IPS-15b (cell line): ENCODE measurements around the gene MXD4.

Source experiments
- H3K27me3 ChIP-seq: one replicate; pipeline ENCODE4 v1.6.1; 2013; ENCODE audit warnings: low read length; ENCODE audit not compliant: control insufficient read depth, insufficient read depth
- H3K36me3 ChIP-seq: one replicate; pipeline ENCODE4 v1.6.1; 2013; ENCODE audit warnings: low read length; ENCODE audit not compliant: control insufficient read depth, insufficient read depth
- H3K4me1 ChIP-seq: one replicate; pipeline ENCODE4 v1.6.1; 2013; ENCODE audit warnings: mild to moderate bottlenecking, low read length; ENCODE audit not compliant: control insufficient read depth, insufficient read depth
- H3K4me3 ChIP-seq: one replicate; pipeline ENCODE4 v1.5.1; 2013; ENCODE audit warnings: low read depth, low read length
- H3K9ac ChIP-seq: one replicate; pipeline ENCODE4 v1.6.1; 2013; ENCODE audit warnings: low read depth, mild to moderate bottlenecking, low read length
- H3K9me3 ChIP-seq: one replicate; pipeline ENCODE4 v1.6.1; 2013; ENCODE audit warnings: mild to moderate bottlenecking, low read length; ENCODE audit not compliant: control insufficient read depth, insufficient read depth

MXD4 gene

DNA sequence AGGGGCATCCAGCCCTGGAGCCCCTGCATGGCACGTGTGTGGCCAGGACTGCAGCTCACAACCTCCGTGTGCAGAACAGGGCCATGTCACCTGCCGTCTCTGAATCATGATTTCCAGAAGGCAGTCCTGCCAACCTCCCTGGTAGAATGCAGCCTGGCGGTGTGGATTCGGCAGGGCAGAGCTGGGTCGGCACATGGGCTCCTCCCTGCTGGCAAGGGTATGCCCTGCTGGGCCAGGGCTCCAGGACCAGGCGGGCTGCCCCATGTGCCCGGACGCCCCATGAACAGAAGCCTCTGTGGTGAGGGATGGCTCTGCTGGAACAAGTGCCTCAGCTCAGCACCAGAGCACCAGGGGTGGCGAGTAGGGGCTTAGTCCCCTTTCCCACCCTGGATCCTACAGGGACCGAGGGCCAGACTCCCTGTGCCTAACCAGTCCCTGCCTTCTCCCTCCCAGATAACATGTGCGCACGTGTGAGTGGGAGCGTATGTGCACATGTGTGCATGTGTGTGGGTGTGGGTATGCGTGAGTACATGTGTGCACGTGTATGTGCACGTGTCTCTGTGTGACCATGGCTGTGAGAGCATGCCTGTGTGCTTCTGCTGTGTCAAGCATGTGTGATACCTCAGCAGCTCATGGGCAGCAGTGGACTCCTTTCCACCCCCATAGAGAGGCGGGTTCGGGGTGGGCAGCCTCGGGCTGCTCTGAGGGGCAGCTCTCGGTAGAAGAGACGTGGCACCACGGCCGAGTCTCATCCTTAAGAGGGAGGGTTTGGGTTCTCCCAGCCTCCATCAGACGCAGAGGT lies 10.3 kb upstream of the MXD4 start:
- H3K4me3 ChIP-seq, result no peak overlapping the region
- H3K9me3 ChIP-seq, result no peaks in the 10 kb centered on the region
- no peak overlapping the region for H3K9ac ChIP-seq
- no peaks in the 10 kb centered on the region for H3K36me3 ChIP-seq
- no peaks in the 10 kb centered on the region for H3K27me3 ChIP-seq
- H3K4me1 ChIP-seq, result no peaks in the 10 kb centered on the region

DNA sequence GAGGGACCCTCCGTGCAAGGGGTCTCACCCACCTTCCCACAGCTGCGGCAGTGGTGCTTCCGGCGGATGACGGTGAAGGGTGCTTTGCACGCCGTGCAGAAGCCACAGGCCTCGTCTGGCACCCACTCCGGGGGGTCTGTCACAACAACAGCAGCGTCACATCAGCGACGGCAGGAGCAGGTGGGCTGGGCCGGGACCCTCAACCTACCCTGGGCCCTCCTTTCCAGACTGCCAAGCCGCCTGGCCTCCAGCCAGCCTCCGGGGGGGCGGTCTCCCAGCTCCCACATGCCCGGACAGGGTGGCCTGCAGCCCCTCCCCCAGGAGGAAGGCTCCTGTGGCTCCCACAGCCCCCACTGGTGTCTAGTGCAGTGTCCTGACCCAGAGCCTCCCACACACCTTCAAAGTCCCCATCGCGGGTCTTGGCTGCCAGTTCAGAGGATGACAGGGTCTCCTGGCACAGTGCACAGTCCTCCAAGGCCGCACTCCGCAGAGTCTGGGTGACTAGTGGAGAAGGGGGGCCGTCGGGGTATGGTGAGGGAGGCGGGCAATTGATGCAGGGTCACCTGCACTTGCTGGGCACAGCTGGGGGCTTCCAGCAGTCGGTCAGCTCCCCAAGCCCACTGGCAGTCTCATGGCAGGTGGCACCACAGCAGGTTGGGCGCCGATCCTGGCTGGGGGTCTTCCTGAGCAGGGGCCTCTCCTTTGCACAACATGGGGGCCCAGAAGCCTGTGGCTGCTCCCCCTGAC lies 9.5 kb upstream of the MXD4 start:
- Histone ChIP-seq H3K9ac (no peak overlapping the region), H3K4me1 (no peaks in the 10 kb centered on the region), H3K36me3 (no peaks in the 10 kb centered on the region), H3K4me3 (no peak overlapping the region), H3K9me3 (no peaks in the 10 kb centered on the region), H3K27me3 (no peaks in the 10 kb centered on the region)

- H3K9ac ChIP-seq, result no peak overlapping the region
- H3K4me3 ChIP-seq, result no peak overlapping the region
- H3K27me3 ChIP-seq, result no peaks in the 10 kb centered on the region
- H3K4me1 ChIP-seq, result no peaks in the 10 kb centered on the region
- no peaks in the 10 kb centered on the region for H3K9me3 ChIP-seq
- H3K36me3 ChIP-seq, result no peaks in the 10 kb centered on the region
Observed at GRCh38 chr4:2270341-2271165, 8.6 kb upstream of the MXD4 start.

DNA sequence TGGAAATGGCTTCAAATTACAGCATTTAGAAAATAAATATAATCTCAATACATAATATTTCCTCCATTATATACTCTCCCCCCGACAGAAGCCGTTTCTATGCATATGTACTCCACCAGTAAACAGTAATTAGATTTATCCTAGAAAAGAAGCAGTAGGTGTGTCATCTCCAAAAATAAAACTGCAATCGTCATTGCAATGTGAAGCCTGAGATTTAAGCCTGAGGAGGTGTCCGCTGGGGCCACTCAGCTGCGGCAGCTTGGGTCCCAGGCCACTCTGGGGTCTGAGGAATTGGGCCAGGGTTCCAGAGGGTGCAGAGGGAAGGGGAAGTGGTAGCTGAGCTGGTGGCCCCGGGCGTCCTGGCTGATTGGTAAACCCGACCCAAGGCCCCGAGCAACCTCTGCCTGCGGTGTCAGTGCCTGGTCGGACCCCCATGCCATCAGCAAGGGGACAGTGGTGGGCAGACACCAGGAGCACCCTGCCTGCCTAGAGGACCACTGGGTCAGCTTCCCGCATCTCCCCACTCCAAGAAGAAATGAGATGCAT lies 7.8 kb upstream of the MXD4 start:
- H3K27me3 ChIP-seq, result no peaks in the 10 kb centered on the region
- H3K4me3 ChIP-seq, result no peak overlapping the region
- H3K9me3 ChIP-seq, result no peaks in the 10 kb centered on the region
- H3K9ac ChIP-seq, result no peak overlapping the region
- H3K36me3 ChIP-seq, result no peaks in the 10 kb centered on the region
- no peaks in the 10 kb centered on the region for H3K4me1 ChIP-seq

- no peak overlapping the region for H3K4me3 ChIP-seq
- H3K27me3 ChIP-seq, result no peaks in the 10 kb centered on the region
- H3K9ac ChIP-seq, result no peak overlapping the region
- no peaks in the 10 kb centered on the region for H3K36me3 ChIP-seq
- no peaks in the 10 kb centered on the region for H3K9me3 ChIP-seq
- no peaks in the 10 kb centered on the region for H3K4me1 ChIP-seq
Observed at GRCh38 chr4:2269206-2269531, 7.3 kb upstream of the MXD4 start.

GRCh38 chr4:2268357-2269205 lies 6.7 kb upstream of the MXD4 start:
- no peaks in the 10 kb centered on the region for H3K27me3 ChIP-seq
- no peak overlapping the region for H3K9ac ChIP-seq

DNA sequence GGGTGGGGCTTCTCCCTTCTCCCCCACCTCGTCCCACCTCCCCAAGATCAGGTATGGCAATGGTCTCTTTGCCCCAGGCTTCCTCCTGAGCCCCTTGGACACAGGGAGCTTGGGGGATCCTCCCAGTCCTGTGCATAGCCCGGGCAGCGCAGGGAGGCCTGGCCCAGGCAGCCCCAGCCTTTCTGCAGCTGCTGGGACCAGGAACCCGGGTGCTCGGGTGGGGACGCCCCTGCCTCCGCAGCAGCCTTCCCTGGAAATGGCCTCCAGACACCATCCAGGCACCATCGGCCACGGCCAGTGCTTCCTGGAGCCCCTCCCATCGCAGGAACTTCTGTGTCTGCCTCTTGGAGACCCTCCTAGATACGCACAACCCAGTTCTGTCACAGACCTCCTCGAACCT lies 5.9 kb upstream of the MXD4 start:
- no peaks in the 10 kb centered on the region for H3K36me3 ChIP-seq
- no peak overlapping the region for H3K9ac ChIP-seq

More at GRCh38 chr4:2268357-2269205, 6.7 kb upstream of the MXD4 start:
- Histone ChIP-seq H3K4me1 (no peaks in the 10 kb centered on the region), H3K36me3 (no peaks in the 10 kb centered on the region), H3K9me3 (no peaks in the 10 kb centered on the region), H3K4me3 (no peak overlapping the region)

DNA sequence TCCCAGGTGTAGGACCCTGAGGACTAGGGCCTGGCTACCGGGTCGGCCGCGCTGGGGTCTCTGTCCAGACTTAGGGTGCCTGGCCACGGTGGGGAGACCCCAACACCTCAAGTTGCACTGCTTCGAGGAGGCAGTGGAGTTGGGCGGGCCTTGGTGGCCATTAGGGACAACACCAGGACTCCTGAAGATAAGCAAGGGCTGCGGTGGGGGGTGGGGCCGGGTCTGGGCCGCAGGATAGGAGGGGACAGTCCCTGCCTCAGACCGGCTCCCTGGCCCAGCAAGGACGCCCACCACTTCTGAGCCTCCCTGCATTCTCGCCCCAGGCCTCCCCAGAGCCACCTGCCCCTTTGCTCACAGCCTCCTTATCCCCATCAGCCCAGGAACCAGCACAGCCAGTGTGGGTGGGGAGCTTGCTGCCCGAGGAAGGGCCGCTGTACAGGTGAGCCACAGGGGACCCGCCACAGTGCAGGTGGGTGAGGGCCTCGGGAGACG lies 5.5 kb upstream of the MXD4 start:
- Histone ChIP-seq H3K4me3 (no peak overlapping the region), H3K36me3 (no peaks in the 10 kb centered on the region), H3K9ac (no peak overlapping the region), H3K4me1 (no peaks in the 10 kb centered on the region), H3K27me3 (no peaks in the 10 kb centered on the region), H3K9me3 (no peaks in the 10 kb centered on the region)

More for the DNA sequence above, 5.9 kb upstream of the MXD4 start:
- Histone ChIP-seq H3K9me3 (no peaks in the 10 kb centered on the region), H3K4me3 (no peak overlapping the region), H3K4me1 (no peaks in the 10 kb centered on the region), H3K27me3 (no peaks in the 10 kb centered on the region)

DNA sequence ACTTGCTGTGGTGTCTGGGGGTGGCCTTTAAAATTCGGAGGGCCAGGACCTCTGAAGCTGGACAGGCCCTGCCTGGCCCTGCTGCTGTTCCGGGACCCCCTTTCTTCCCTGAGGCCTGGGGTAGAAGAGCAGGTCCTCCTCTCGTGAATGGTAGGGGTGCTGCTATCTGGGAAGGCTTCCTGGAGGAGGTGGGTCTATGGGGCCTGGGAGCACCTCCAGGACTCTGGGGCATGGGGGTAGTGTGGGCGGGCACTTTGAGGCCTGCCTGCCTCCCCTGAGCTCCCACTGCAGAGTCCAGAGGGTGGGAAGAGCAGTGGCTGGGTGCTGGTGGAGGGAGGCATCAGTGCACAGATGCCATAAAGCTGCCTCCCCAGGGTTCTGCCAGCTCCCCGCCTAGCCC lies 4.9 kb upstream of the MXD4 start:
- H3K36me3 ChIP-seq, result no peaks in the 10 kb centered on the region
- no peak overlapping the region for H3K4me3 ChIP-seq
- no peaks in the 10 kb centered on the region for H3K4me1 ChIP-seq
- no peaks in the 10 kb centered on the region for H3K9me3 ChIP-seq
- H3K27me3 ChIP-seq, result no peaks in the 10 kb centered on the region
- no peak overlapping the region for H3K9ac ChIP-seq

DNA sequence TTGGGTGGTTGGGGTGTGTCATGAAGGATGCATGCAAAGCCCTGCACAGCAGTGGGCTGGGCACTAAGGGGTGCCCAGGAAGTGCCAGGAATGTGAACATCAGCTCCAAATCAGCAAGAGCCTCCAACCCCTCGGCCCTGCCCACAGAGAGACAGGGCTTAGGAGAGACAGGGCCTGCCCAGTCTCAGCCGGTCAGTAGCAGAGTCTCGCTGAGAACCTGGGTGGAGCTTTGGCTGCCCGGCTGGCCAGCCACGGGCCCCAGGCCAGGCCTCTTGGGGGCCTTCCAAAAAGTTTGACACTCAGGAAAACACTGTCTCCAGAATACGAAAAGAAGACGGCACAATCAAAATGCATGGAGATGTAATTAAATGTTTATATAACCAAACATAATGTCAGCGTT lies 4.3 kb upstream of the MXD4 start:
- Histone ChIP-seq H3K27me3 (no peaks in the 10 kb centered on the region), H3K4me1 (no peaks in the 10 kb centered on the region), H3K36me3 (no peaks in the 10 kb centered on the region), H3K4me3 (no peak overlapping the region), H3K9ac (no peak overlapping the region), H3K9me3 (no peaks in the 10 kb centered on the region)
